GM21390 (cell line): Measurements from ENCODE around the gene ANKRD31.
"Not testable (repeated sequence)": the region's sequence is repeated elsewhere in the genome, so short reads cannot be mapped to it uniquely, and the experiment has no call there.

Source experiments
- ATAC-seq: cut with Tn5 transposase; IDR thresholded peaks from one replicate; pipeline ENCODE4 v1.9.1; 2021; ENCODE audit not compliant: unreplicated experiment

Gene ANKRD31

GRCh38 chr5:75236322-75237316 lies at the start of gene ANKRD31:
Gene ANKRD31 (minus strand): TSS chr5:75236878. CDS start chr5:75236686, 192 bp downstream.
- ATAC-seq, result peak; percentile 98

- no peak for ATAC-seq
Measured at GRCh38 chr5:75286211-75286773, 49.6 kb upstream of the ANKRD31 start.

GRCh38 chr5:75282581-75282980 lies 45.9 kb upstream of the ANKRD31 start:
- no peak for ATAC-seq

- ATAC-seq, result no peak
Measured at GRCh38 chr5:75281716-75282465, 45.2 kb upstream of the ANKRD31 start.

GRCh38 chr5:75279321-75279720 lies 42.6 kb upstream of the ANKRD31 start:
- ATAC-seq, result no peak

GRCh38 chr5:75277463-75277862 lies 40.8 kb upstream of the ANKRD31 start:
- no peak for ATAC-seq

GRCh38 chr5:75275756-75276155 lies 39.1 kb upstream of the ANKRD31 start:
- ATAC-seq, result no peak

- no peak for ATAC-seq
Measured at GRCh38 chr5:75275147-75275546, 38.5 kb upstream of the ANKRD31 start.

- no peak for ATAC-seq
Measured at GRCh38 chr5:75274486-75274885, 37.8 kb upstream of the ANKRD31 start.

GRCh38 chr5:75270605-75271004 lies 33.9 kb upstream of the ANKRD31 start:
- ATAC-seq, result not testable (repeated sequence)

GRCh38 chr5:75265731-75266130 lies 29.1 kb upstream of the ANKRD31 start:
- ATAC-seq, result no peak

GRCh38 chr5:75262271-75262670 lies 25.6 kb upstream of the ANKRD31 start:
- ATAC-seq, result no peak

- no peak for ATAC-seq
Measured at GRCh38 chr5:75260708-75261107, 24.0 kb upstream of the ANKRD31 start.

GRCh38 chr5:75250452-75250851 lies 13.8 kb upstream of the ANKRD31 start:
- ATAC-seq, result not testable (repeated sequence)

- no peak for ATAC-seq
Measured at GRCh38 chr5:75245023-75245422, 8.3 kb upstream of the ANKRD31 start.

- ATAC-seq, result no peak
Measured at GRCh38 chr5:75243510-75243909, 6.8 kb upstream of the ANKRD31 start.

- no peak for ATAC-seq
Measured at GRCh38 chr5:75243100-75243499, 6.4 kb upstream of the ANKRD31 start.

GRCh38 chr5:75242067-75242466 lies 5.4 kb upstream of the ANKRD31 start:
- ATAC-seq, result no peak

- no peak for ATAC-seq
Measured at GRCh38 chr5:75239681-75240080, 3.0 kb upstream of the ANKRD31 start.

GRCh38 chr5:75235711-75236110 lies 967 bp downstream of the ANKRD31 start:
- no peak for ATAC-seq

GRCh38 chr5:75234251-75234650 lies 2.4 kb downstream of the ANKRD31 start:
- no peak for ATAC-seq
